Measurements from ENCODE around the gene SCAI. TPM values are rescaled to one million over a fixed set of nuclear protein-coding genes. Genes with fewer than 3 reads are reported as not detected.

SCAI gene
- total and polyA plus RNA-seq, 9 of the 15 experiments (the other 6 are each of a cell fraction or from before 2014, with no cell fraction given): 0.70 to 12.4 (median 4.2) TPM

- H2AFZ ChIP-seq (ENCODE audit: low read depth, low read length): peak overlapping the region; percentile 82
- H3K4me3 ChIP-seq: peak overlapping the region; percentile 75
- peaks cover 13% of the 10 kb centered on the region; the same call in 1 of the 3 replicates for H3K36me3 ChIP-seq (ENCODE audit: control insufficient read depth, insufficient read depth, low read length)
- H3K79me2 ChIP-seq (ENCODE audit: control insufficient read depth, insufficient read depth, low read length): peaks cover 27% of the 10 kb centered on the region
- H3K4me2 ChIP-seq (ENCODE audit: insufficient read depth, low read length): peak overlapping the region; percentile 99
- ChIA-PET POLR2A (interaction anchor here (0.8 to 1.2 kb wide), 7 partner anchors 8 to 299 kb away, joined by 3 to 6 read pairs (median 4); partner anchors contain the start of gene HSPA5), CTCF (ENCODE audit: low intra/inter-chr PET ratio) (interaction anchor here (0.5 kb wide), 1 partner anchor 146 kb away, joined by 3 read pairs; no protein-coding TSS in a partner anchor)
- H3K27me3 ChIP-seq (ENCODE audit: control insufficient read depth in 2 of 2, insufficient read depth in 2 of 2, low read length in 2 of 2): no peaks in the 10 kb centered on the region
- H3K9me3 ChIP-seq (replicated peaks; ENCODE audit: control insufficient read depth, insufficient read depth, low read depth, low read length): no peaks in the 10 kb centered on the region
- no peaks in the 10 kb centered on the region for H4K20me1 ChIP-seq (replicated peaks; ENCODE audit: control insufficient read depth, insufficient read depth, low read length)
- WGBS (ENCODE audit: insufficient coverage, low coverage, missing lambda C conversion rate): 11% methylated on average over 31 of the region's 31 CpGs
- H3K9ac ChIP-seq (ENCODE audit: insufficient read depth in 1 of 2, low read depth in 2 of 2, low read length in 2 of 2): peak overlapping the region; percentile 95 to 96
- in situ Hi-C loops (cut with MboI): no loop called here
- H3K9me1 ChIP-seq (ENCODE audit: control insufficient read depth, insufficient read depth, low read length): no peaks in the 10 kb centered on the region
- peaks cover 6 to 8% of the 10 kb centered on the region in 2 experiments; a peak in 3 of 5 replicates for H3K4me1 ChIP-seq (replicated peaks in 1 of 2; ENCODE audit: control insufficient read depth in 2 of 2, insufficient read depth in 2 of 2, low read length in 2 of 2)
- ATAC-seq: peak; percentile 55
- peak in 2 of 4 experiments; percentile 30 to 70 for DNase-seq (ENCODE audit: extremely low read depth in 1 of 4, low spot score in 3 of 4)
- intact Hi-C loops (cut with micrococcal nuclease): loop anchor here (2.0 kb wide), 1 partner anchor 71 kb away; no protein-coding TSS in a partner anchor
- H3K27ac ChIP-seq (ENCODE audit: extremely low read depth, low read depth, low read length): peak overlapping the region; percentile 95
- no TSS peak for BruUV-seq (replicated peaks)
- no peak for FAIRE-seq
- no peak for TF ChIP-seq TRIM28 (IDR thresholded peaks at IDR 0.05)
- no peak for TF ChIP-seq DACH1 (IDR thresholded peaks at IDR 0.05; ENCODE audit: partially characterized antibody)
- TF ChIP-seq ZNF764 (CRISPR knock-in tag; IDR thresholded peaks at IDR 0.05; ENCODE audit: low read depth): no peak
- TF ChIP-seq, protein P1, sequence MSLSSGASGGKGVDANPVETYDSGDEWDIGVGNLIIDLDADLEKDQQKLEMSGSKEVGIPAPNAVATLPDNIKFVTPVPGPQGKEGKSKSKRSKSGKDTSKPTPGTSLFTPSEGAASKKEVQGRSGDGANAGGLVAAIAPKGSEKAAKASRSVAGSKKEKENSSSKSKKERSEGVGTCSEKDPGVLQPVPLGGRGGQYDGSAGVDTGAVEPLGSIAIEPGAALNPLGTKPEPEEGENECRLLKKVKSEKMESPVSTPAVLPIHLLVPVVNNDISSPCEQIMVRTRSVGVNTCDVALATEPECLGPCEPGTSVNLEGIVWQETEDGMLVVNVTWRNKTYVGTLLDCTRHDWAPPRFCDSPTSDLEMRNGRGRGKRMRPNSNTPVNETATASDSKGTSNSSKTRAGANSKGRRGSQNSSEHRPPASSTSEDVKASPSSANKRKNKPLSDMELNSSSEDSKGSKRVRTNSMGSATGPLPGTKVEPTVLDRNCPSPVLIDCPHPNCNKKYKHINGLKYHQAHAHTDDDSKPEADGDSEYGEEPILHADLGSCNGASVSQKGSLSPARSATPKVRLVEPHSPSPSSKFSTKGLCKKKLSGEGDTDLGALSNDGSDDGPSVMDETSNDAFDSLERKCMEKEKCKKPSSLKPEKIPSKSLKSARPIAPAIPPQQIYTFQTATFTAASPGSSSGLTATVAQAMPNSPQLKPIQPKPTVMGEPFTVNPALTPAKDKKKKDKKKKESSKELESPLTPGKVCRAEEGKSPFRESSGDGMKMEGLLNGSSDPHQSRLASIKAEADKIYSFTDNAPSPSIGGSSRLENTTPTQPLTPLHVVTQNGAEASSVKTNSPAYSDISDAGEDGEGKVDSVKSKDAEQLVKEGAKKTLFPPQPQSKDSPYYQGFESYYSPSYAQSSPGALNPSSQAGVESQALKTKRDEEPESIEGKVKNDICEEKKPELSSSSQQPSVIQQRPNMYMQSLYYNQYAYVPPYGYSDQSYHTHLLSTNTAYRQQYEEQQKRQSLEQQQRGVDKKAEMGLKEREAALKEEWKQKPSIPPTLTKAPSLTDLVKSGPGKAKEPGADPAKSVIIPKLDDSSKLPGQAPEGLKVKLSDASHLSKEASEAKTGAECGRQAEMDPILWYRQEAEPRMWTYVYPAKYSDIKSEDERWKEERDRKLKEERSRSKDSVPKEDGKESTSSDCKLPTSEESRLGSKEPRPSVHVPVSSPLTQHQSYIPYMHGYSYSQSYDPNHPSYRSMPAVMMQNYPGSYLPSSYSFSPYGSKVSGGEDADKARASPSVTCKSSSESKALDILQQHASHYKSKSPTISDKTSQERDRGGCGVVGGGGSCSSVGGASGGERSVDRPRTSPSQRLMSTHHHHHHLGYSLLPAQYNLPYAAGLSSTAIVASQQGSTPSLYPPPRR (CRISPR knock-in tag; IDR thresholded peaks at IDR 0.05; ENCODE audit: borderline replicate concordance): no peak
- no peak for TF ChIP-seq GMEB1 (CRISPR knock-in tag; IDR thresholded peaks at IDR 0.05)
- TF ChIP-seq NFE2 (IDR thresholded peaks at IDR 0.05; ENCODE audit: low read depth): no peak
- TF ChIP-seq, protein P2, sequence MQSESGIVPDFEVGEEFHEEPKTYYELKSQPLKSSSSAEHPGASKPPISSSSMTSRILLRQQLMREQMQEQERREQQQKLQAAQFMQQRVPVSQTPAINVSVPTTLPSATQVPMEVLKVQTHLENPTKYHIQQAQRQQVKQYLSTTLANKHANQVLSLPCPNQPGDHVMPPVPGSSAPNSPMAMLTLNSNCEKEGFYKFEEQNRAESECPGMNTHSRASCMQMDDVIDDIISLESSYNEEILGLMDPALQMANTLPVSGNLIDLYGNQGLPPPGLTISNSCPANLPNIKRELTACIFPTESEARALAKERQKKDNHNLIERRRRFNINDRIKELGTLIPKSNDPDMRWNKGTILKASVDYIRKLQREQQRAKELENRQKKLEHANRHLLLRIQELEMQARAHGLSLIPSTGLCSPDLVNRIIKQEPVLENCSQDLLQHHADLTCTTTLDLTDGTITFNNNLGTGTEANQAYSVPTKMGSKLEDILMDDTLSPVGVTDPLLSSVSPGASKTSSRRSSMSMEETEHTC (IDR thresholded peaks at IDR 0.05): no peak
- no peak for TF ChIP-seq RFX7 (CRISPR knock-in tag; IDR thresholded peaks at IDR 0.05)
- TF ChIP-seq ZNF165 (CRISPR knock-in tag; IDR thresholded peaks at IDR 0.05; ENCODE audit: borderline replicate concordance): no peak
- no peak for TF ChIP-seq TEAD2 (tag; IDR thresholded peaks at IDR 0.05)
- TF ChIP-seq TAF15 (IDR thresholded peaks at IDR 0.05; ENCODE audit: low read depth, low read length): no peak
- no peak for TF ChIP-seq RHOXF2B (CRISPR knock-in tag; conservative IDR thresholded peaks at IDR 0.05)
- TF ChIP-seq FOXM1 (IDR thresholded peaks at IDR 0.05; ENCODE audit: low read depth): no peak
- no peak for TF ChIP-seq FOXM1 (CRISPR knock-in tag; IDR thresholded peaks at IDR 0.05; ENCODE audit: low read depth)
- no peak for TF ChIP-seq DNMT1 (IDR thresholded peaks at IDR 0.05)
Measured at GRCh38 chr9:124941679-124942561, 201.4 kb downstream of the SCAI start.

Data from K562 (cell line).